CD1c-positive myeloid dendritic cell (primary cell): ENCODE measurements around the gene ANXA11.

Experiments
- DNase-seq: peaks from one replicate; pipeline ENCODE4 v3.0.0-alpha.2; 2016; ENCODE audit errors: extremely low spot score

The ANXA11 gene

GRCh38 chr10:80207768-80208370, 2.5 kb upstream of the ANXA11 start:
- DNase-seq, result no peak

DNA sequence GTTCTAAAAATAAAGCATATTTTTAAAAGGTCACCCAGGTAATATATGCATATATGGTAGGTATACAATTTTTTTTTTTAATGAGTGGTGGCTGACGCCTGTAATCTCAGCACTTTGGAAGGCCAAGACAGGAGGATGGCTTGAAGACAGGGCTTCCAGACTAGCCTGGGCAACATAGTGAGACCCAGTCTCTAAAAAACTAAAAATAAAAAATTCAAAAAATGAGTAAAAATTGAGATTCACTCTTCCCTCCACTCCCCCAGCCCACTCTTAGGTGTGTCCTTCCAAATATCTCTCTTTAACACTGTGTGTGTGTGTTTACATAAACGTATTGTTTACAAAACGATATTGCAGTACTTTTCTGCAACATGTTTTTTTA, 929 bp upstream of the ANXA11 start:
- DNase-seq, result no peak

DNA sequence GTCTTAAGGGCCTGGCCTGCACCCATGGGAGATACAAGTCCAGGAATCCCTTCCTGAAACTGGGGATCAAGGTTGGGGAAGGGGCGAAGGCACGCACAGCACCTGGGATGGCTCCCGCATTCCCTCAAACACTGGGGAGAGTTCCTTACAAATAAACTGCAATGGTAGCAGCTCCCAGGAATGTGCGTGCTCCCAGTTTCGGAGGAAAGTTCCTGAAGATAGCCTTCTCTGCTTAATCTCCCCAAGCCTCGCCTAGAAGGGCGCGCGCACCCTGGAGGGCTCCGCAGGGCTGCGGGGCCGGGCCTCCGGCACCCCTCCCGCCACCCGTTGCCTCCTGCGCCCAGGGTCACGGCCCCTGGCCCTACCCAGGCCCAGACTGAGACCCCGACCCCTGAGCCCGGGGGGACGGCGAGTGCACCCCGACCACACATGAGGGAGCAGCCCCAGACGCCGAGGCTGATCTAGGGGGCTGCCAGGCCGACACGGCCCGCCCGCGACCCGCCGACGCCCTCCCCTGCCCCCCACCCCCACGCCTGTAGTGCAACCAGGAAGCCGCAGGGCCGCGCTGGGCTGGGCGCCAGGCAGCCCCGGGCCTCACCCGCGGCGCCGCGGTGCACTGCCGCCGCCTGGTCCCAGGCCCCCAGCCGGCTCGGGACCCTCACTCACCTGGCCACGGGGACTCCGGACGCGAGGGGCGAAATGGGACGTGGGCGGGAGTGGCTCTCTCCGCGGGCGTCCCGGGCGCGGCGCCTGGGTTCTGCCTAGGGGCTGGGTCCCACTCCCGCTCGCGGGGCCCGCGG, 460 bp downstream of the ANXA11 start:
- peak; percentile 52 for DNase-seq

- peak; percentile 56 for DNase-seq
Observed at GRCh38 chr10:80203835-80204676, 1.3 kb downstream of the ANXA11 start.

DNA sequence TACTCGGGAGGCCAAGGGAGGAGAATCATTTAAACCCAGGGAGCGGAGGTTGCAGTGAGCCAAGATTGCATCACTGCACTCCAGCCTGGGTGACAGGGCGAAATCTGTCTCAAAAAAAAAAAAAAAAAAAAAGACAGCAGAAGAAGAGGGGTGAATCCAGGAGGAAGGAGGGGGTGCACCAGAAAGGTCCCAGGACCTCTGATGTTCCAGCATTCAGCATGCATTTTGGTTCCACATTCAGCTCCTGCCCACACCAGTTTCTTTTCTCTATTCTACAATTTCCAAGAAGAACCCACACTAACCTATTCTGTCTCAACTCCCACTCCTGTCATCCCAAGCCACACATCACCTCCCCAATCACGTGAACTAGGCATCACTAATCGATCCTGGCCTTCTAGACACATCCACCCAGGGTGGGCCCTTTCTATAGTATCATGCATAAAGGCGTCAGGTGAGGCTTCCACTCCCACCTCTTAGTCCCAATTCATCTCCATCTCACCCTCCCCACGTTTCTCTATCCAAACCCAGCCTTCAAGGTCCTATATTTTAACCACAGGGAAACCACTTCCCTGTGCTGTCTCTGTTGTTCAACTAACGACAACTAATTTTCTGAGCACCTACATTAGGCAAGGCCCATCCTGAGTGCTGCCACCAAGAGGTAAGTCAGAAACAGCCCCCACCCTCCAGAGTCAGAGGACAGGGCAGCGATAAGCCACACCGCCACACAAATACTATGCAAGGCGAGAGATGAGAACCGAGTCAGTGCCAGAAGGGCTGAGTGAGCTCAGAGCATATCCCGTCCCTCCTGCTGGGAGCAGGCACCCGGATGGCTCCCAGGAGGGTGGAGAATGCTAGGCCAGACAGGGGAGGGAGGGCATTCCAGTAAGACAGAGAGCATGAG, 2.2 kb downstream of the ANXA11 start:
- DNase-seq, result peak; percentile 92

DNA sequence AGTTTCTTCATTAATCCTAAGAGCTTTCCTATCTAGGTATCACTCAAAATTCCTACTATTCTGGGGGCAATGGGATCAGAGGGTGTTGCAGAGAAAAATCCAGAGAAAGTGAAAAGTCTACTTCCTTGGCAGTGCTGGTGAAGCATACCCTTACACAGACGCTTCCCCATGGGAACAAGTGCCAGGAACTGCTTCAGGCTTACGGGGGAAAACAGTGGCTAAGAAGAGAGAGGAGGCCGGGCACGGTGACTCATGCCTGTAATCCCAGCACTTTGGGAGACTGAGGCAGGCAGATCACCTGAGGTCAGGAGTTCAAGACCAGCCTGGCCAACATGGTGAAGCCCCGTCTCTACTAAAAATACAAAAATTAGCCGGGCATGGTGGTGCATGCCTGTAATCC, 2.8 kb downstream of the ANXA11 start:
- peak; percentile 49 for DNase-seq

- DNase-seq, result peak; percentile 88
Observed at GRCh38 chr10:80201608-80202141, 3.7 kb downstream of the ANXA11 start.

- no peak for DNase-seq
Observed at GRCh38 chr10:80200687-80201086, 4.7 kb downstream of the ANXA11 start.

- no peak for DNase-seq
Observed at GRCh38 chr10:80200259-80200658, 5.1 kb downstream of the ANXA11 start.

- DNase-seq, result peak; percentile 84
Observed at GRCh38 chr10:80199828-80200227, 5.5 kb downstream of the ANXA11 start.

DNA sequence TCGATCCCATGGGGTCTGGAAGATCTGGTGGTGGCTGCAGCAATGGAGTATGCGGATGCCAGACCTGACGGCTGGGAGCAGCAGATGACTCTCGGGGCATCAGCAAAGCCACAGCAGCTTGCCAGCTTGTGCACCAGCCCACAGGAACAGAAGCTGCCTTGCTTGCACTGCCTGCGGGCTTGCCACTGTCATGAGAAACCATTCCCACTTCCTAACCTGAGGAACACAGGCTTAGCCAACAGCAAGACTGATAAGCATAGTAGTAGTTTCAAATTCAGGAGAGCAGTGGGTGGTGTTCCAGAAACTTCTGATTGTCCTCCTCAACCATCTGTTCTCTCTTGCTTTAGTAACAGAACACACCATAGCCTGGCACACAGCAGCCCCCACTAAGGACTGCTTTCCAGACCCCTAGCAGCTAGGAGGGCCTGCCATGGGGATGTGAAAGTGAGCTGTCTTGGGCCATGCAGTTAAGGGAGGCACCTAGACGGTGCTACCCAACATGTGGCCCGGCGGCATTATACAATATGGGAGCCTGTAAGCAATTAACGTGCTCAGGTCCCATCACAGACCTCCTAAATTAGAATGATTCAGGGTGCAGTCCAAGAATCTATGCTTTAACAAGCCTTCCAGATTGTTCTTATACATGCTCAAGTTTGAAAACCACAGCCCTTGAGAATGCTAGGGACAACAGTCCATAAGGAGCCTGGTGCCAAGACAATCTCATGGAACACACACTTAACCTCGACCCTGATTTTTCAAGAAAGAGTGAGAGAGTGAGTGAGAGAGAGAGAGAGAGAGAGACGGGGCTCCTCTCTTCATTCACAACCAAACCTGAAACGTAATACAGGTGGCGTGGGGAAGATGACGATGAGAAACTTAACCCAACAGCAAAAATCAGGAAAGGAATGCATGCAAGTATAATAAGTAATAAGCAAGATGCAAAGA, 7.1 kb downstream of the ANXA11 start:
- DNase-seq, result peak; percentile 62

- no peak for DNase-seq
Observed at GRCh38 chr10:80196950-80197315, 8.4 kb downstream of the ANXA11 start.

GRCh38 chr10:80196270-80196949, 8.9 kb downstream of the ANXA11 start:
- DNase-seq, result peak; percentile 44

GRCh38 chr10:80195046-80195574, 10.2 kb downstream of the ANXA11 start:
- DNase-seq, result no peak

DNA sequence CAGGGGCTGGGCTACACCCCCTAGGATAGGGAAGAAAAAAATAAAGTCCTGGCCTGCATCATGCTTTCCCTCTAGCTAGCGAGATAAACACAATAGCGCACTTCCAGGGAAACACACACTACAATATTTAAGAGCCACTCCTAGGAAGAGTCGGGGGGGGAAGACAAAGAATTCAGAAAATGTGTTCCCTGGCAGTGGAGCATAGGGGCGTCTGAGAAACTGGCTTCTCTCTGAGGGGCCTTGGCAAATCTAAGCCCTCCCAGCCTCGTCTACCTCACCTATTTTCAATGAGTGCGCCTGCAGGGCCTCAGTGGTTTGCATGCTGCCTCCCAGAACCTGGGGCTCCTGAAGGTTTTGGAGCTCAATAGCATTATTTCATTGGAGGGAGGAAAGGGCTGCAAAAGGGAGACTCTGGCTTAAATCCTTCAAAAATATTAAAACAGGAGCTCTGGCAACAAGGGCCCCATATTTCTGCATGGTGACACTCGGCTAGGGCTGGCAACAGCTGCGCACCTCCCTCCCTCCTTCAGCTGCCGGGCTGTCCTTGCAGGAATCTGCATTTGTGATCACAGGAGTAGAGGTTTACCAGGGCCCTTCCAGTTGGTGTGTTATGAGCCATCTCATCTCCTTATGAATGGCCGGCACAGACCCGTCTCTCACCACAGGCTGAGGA, 10.8 kb downstream of the ANXA11 start:
- DNase-seq, result no peak

GRCh38 chr10:80192553-80192952, 12.8 kb downstream of the ANXA11 start:
- DNase-seq, result no peak

DNA sequence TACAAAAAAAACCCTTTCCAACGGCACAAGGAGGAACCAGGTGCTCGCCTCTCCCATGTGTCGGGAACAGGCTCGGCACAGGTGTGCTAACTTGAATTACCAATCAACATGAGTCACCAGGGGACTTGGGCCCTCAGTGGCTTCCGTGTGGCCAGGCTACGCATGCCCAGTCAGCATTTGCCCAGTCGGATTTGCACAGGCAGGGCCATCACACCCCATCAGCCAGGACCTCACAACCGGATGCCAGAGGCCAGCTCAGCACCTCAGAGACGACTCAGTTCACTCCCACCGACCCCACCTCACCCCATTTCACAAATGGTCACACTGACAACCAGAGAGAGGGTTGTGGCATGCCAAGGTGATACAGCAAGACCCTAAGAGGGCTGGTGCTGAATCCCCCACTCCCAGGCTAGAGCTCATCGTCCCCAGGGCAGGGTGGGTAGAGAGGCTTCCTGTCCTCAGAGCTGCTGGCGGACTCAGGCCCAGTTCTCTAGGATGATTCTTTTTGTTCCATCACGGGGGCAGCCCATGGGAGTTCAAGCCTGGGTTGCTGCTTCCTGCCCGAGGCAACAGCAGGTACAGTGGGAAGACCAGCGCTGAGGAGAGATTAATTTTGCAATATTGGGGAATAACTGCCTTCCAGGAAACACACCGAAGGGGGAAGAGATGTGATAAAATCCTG, 13.6 kb downstream of the ANXA11 start:
- no peak for DNase-seq

- no peak for DNase-seq
Observed at GRCh38 chr10:80188713-80189112, 16.6 kb downstream of the ANXA11 start.
